Spleen (tissue), 7 donors: ENCODE data around the gene STARD13.

Experiments
- CTCF ChIP-seq, 11 experiments: fragments of 200-600 bp in 7 of 11; fragments of 450-650 bp in 4 of 11; sonication (generic) in 4 of 11; IDR thresholded peaks in 8 of 11; conservative IDR thresholded peaks in 3 of 11; 1 replicate in 7 of 11; 2 replicates in 4 of 11; pipeline versions ENCODE4 v1.4.0 to v1.8.0; 2016 to 2021; ENCODE audit warnings: antibody characterized with exemption in 11 of 11, inconsistent platforms in 4 of 11, mild to moderate bottlenecking in 1 of 11
- POLR2A ChIP-seq, 3 donors: fragments of 450-650 bp; IDR thresholded peaks; one replicate each; pipeline ENCODE4 v1.5.1; 2017; ENCODE audit warnings: antibody characterized with exemption in 3 of 3, mild to moderate bottlenecking in 1 of 3
- POLR2AphosphoS5 ChIP-seq, 3 donors: sonication (generic); formaldehyde crosslinking; IDR thresholded peaks; one replicate each; pipeline ENCODE4 v1.5.1; 2017; ENCODE audit warnings: antibody characterized with exemption in 3 of 3
- donor health status: DM: no; HTN: no; CAD: no; lungs with moderate emphysema.
- donor health status: DM: no; HTN: no; CAD: no.
- donor health status: DM: no; HTN: no; CAD: no.

GRCh38 chr13:33145667-33146066, 139.9 kb downstream of the STARD13 start:
- TF ChIP-seq POLR2A (IDR thresholded peaks at IDR 0.05) (no peak), CTCF (IDR thresholded peaks at IDR 0.05 in 8 of 11, conservative IDR thresholded peaks at IDR 0.05 in 3 of 11) (no peak), POLR2AphosphoS5 (IDR thresholded peaks at IDR 0.05) (no peak)
